ENCODE results near the gene UBXN2A.
"Not testable (repeated sequence)": the region's sequence is repeated elsewhere in the genome, so short reads cannot be mapped to it uniquely, and the experiment has no call there.

Gene UBXN2A

GRCh38 chr2:24015562-24016375 is 75.5 kb downstream of the UBXN2A start:
- no peak for FAIRE-seq

GRCh38 chr2:24016376-24016761 is 76.1 kb downstream of the UBXN2A start:
- no peak for FAIRE-seq

GRCh38 chr2:24016853-24017703 is 76.8 kb downstream of the UBXN2A start:
- FAIRE-seq = no peak

- FAIRE-seq = no peak
Observed at GRCh38 chr2:24017711-24018110, 77.4 kb downstream of the UBXN2A start.

- FAIRE-seq = no peak
Observed at GRCh38 chr2:24018241-24018640, 78.0 kb downstream of the UBXN2A start.

GRCh38 chr2:24019729-24020128 is 79.5 kb downstream of the UBXN2A start:
- FAIRE-seq = no peak

GRCh38 chr2:24020244-24020643 is 80.0 kb downstream of the UBXN2A start:
- FAIRE-seq = no peak

GRCh38 chr2:24021122-24021998 is 81.1 kb downstream of the UBXN2A start:
- no peak for FAIRE-seq

- FAIRE-seq = no peak
Observed at GRCh38 chr2:24022324-24022974, 82.2 kb downstream of the UBXN2A start.

GRCh38 chr2:24022975-24023575 is 82.8 kb downstream of the UBXN2A start:
- no peak for FAIRE-seq

- no peak for FAIRE-seq
Observed at GRCh38 chr2:24024018-24024417, 83.8 kb downstream of the UBXN2A start.

GRCh38 chr2:24024996-24025663 is 84.9 kb downstream of the UBXN2A start:
- FAIRE-seq = no peak

GRCh38 chr2:24026233-24026632 is 86.0 kb downstream of the UBXN2A start:
- no peak for FAIRE-seq

- FAIRE-seq = no peak
Observed at GRCh38 chr2:24038786-24039499, 98.7 kb downstream of the UBXN2A start.

GRCh38 chr2:24040511-24040910 is 100.2 kb downstream of the UBXN2A start:
- FAIRE-seq = no peak

GRCh38 chr2:24043133-24043532 is 102.9 kb downstream of the UBXN2A start:
- FAIRE-seq = not testable (repeated sequence)

GRCh38 chr2:24045511-24046508 is 105.5 kb downstream of the UBXN2A start:
- no peak for FAIRE-seq

GRCh38 chr2:24046599-24046929 is 106.3 kb downstream of the UBXN2A start:
- FAIRE-seq = no peak

GRCh38 chr2:24046930-24047702 is 106.9 kb downstream of the UBXN2A start, which contains the start of gene WDCP:
Gene WDCP, minus strand, starts transcription at chr2:24047391. Its CDS starts 7,897 bp downstream, at chr2:24039494.
- peak; percentile 98 for FAIRE-seq
